ENCODE measurements around the gene SMARCAL1. TPM values are rescaled to one million over a fixed set of nuclear protein-coding genes. Genes with fewer than 3 reads are reported as not detected.

SMARCAL1 gene
- total RNA-seq, 2 donors from 2014 or later = 9.9 to 27.7 TPM

DNA sequence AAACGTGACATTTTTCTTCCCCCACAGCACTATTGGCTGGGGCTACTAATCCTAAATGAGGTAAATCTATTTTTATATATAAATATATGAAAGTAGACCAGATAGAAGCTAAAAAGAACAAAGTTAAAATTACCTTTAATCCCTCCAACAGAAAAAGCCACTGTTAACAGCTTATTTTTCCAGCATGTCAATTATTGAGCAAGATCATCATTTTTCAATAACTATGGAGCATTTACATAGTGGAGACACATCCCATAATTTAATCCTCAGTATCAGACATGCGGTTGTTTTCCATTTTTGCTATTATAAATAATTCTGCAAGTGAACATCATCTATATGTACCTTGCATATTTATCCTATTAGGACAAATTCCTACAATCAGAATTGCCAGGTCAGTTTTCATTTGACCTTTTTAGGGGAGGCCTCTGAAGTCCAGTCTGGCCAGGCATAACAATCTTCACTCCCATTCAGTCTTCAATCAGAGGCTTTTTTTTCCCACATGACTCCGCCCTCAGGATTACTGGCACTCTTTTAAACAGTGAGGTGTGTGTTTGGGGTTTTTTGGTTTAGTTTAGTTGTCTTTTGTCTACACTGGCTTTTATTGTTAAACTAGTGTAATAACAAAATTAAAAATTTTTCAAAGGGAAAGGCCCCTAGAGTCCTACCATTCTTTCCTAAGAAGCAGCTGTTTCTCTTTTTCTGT is 29.2 kb downstream of the SMARCAL1 start:
- Histone ChIP-seq H3K9me3 (no peaks in the 10 kb centered on the region), H3K36me3 (replicated peaks in 1 of 2; ENCODE audit: insufficient read depth in 1 of 2, low read depth in 2 of 2) (peaks cover 0 to 3% of the 10 kb centered on the region in 2 donors), H3K4me1 (no peaks in the 10 kb centered on the region), H3K27ac (no peak overlapping the region), H3K4me3 (no peak overlapping the region), H3K27me3 (no peaks in the 10 kb centered on the region)
- TF ChIP-seq POLR2A (IDR thresholded peaks at IDR 0.05) = no peak
- TF ChIP-seq, protein P1, sequence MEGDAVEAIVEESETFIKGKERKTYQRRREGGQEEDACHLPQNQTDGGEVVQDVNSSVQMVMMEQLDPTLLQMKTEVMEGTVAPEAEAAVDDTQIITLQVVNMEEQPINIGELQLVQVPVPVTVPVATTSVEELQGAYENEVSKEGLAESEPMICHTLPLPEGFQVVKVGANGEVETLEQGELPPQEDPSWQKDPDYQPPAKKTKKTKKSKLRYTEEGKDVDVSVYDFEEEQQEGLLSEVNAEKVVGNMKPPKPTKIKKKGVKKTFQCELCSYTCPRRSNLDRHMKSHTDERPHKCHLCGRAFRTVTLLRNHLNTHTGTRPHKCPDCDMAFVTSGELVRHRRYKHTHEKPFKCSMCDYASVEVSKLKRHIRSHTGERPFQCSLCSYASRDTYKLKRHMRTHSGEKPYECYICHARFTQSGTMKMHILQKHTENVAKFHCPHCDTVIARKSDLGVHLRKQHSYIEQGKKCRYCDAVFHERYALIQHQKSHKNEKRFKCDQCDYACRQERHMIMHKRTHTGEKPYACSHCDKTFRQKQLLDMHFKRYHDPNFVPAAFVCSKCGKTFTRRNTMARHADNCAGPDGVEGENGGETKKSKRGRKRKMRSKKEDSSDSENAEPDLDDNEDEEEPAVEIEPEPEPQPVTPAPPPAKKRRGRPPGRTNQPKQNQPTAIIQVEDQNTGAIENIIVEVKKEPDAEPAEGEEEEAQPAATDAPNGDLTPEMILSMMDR (IDR thresholded peaks at IDR 0.05) = no peak
- intact Hi-C loops (cut with DNase I) = no loop called here
- ATAC-seq = no peak
- no peak for DNase-seq
- WGBS, 2 donors = 91 to 98% methylated on average over 3 of the region's 3 CpGs

DNA sequence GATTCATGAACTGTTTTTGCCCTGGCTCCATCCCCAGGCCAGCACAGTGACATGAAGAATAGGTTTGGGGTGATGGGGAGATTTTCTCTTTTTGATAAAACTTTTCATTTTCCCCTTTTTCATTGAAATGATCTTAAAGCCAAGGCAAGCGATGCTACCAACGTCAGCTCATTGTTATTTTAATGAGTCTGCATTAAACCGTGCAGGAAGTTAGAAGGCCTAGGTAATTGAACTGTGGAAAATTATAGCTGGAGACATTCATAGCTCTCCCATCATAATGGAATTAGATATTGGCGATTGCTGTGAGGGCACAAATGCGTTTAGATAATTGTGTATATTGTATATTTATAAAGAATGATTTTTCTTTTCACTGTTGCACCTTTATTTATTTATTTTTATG is 33.2 kb downstream of the SMARCAL1 start:
- intact Hi-C loops (cut with DNase I) = no loop called here
- no peaks in the 10 kb centered on the region for H3K9me3 ChIP-seq
- H3K36me3 ChIP-seq (replicated peaks in 1 of 2; ENCODE audit: insufficient read depth in 1 of 2, low read depth in 2 of 2) = peaks cover 12 to 18% of the 10 kb centered on the region in 2 donors
- 87 to 94% methylated on average over 5 of the region's 5 CpGs for WGBS, 2 donors
- no peak overlapping the region for H3K27ac ChIP-seq
- no peak overlapping the region for H3K4me3 ChIP-seq
- TF ChIP-seq, protein P1 (IDR thresholded peaks at IDR 0.05) = no peak
- TF ChIP-seq POLR2A (IDR thresholded peaks at IDR 0.05) = no peak
- no peaks in the 10 kb centered on the region for H3K27me3 ChIP-seq
- H3K4me1 ChIP-seq = no peaks in the 10 kb centered on the region
- ATAC-seq (no peak), DNase-seq (no peak)

DNA sequence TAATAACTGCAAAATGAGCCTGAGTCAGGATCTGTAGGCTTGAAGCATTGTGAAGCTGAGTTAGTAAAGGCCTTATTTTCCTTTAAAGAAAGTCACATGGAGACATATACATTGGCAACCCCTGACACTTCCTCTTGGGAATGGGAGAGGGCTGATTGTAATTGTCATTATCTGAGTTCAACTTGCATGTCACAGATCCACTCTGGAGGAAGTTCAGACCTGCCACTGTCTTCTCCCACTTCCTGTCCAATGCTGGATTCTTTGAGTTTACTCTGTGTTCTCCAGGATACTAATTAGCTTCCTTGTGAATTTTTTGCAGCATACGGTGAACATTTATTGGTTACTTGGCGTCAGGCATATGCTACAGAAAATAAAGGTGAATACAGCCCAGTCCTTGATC is 34.1 kb downstream of the SMARCAL1 start:
- H3K27ac ChIP-seq = no peak overlapping the region
- H3K36me3 ChIP-seq (replicated peaks in 1 of 2; ENCODE audit: insufficient read depth in 1 of 2, low read depth in 2 of 2) = peaks cover 12 to 20% of the 10 kb centered on the region in 2 donors
- DNase-seq (no peak), ATAC-seq (no peak)
- WGBS, 2 donors = 91 to 95% methylated on average over 2 of the region's 2 CpGs
- TF ChIP-seq, protein P1 (IDR thresholded peaks at IDR 0.05) = no peak
- TF ChIP-seq POLR2A (IDR thresholded peaks at IDR 0.05) = no peak
- H3K4me1 ChIP-seq = no peaks in the 10 kb centered on the region
- intact Hi-C loops (cut with DNase I) = no loop called here
- no peaks in the 10 kb centered on the region for H3K9me3 ChIP-seq
- H3K27me3 ChIP-seq = no peaks in the 10 kb centered on the region
- H3K4me3 ChIP-seq = no peak overlapping the region

DNA sequence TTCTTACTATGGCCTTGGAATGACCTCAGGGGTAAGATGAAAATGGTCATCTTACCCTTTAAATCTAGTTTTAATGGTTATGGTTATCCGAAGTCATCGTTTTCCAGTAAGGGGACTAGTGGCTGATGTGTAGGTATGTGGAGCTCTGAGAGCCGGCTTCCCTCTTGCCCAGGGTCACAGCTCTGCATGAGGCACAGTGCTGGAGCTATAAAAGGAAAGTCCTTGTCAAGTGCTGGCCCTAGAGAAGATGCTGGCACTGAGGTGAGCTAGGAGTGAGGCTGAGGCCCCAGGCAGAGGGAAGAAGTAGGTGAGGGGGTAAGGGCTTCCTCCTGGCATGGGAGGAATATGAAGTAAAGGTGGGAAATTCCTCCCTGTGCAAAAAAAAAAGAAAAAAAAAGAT is 35.0 kb downstream of the SMARCAL1 start:
- H3K36me3 ChIP-seq (replicated peaks in 1 of 2; ENCODE audit: insufficient read depth in 1 of 2, low read depth in 2 of 2) = peaks cover 12 to 26% of the 10 kb centered on the region in 2 donors
- no peaks in the 10 kb centered on the region for H3K9me3 ChIP-seq
- intact Hi-C loops (cut with DNase I) = no loop called here
- H3K27ac ChIP-seq = no peak overlapping the region
- no peak overlapping the region for H3K4me3 ChIP-seq
- 92 to 93% methylated on average over 3 of the region's 3 CpGs for WGBS, 2 donors
- DNase-seq = no peak
- H3K4me1 ChIP-seq = no peaks in the 10 kb centered on the region
- no peaks in the 10 kb centered on the region for H3K27me3 ChIP-seq
- no peak for ATAC-seq
- TF ChIP-seq POLR2A (IDR thresholded peaks at IDR 0.05) = no peak
- TF ChIP-seq, protein P1 (IDR thresholded peaks at IDR 0.05) = no peak

DNA sequence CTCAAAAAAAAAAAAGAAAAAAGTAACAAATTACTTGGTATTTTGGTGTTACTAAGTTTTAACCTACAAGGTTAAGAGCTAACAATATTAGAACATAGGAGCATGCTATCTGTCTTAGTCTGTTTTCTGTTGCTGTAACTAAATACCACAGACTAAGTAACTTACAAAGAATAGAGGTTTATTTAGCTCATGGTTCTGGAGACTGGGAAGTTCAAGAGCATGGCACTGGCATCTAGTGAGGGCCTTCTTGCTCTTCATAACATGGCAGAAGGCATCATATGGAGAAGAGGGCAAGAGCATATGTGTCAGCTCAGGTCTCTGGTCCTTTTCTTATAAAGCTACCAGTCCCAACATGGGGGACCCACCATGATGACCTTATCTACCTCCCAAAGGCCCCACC is 36.5 kb downstream of the SMARCAL1 start:
- intact Hi-C loops (cut with DNase I) = no loop called here
- Histone ChIP-seq H3K4me3 (no peak overlapping the region), H3K27ac (no peak overlapping the region), H3K36me3 (replicated peaks in 1 of 2; ENCODE audit: insufficient read depth in 1 of 2, low read depth in 2 of 2) (peaks cover 12 to 26% of the 10 kb centered on the region in 2 donors), H3K4me1 (no peaks in the 10 kb centered on the region), H3K9me3 (no peaks in the 10 kb centered on the region), H3K27me3 (no peaks in the 10 kb centered on the region)
- ATAC-seq = no peak
- no peak for DNase-seq
- TF ChIP-seq POLR2A (IDR thresholded peaks at IDR 0.05) = no peak
- TF ChIP-seq, protein P1 (IDR thresholded peaks at IDR 0.05) = no peak
